ENCODE data around the gene FAM107B. TPM values are rescaled to one million over a fixed set of nuclear protein-coding genes. Genes with fewer than 3 reads are reported as not detected.

FAM107B gene
- total RNA-seq, 1 donor from 2014 or later, result 40.7 TPM

DNA sequence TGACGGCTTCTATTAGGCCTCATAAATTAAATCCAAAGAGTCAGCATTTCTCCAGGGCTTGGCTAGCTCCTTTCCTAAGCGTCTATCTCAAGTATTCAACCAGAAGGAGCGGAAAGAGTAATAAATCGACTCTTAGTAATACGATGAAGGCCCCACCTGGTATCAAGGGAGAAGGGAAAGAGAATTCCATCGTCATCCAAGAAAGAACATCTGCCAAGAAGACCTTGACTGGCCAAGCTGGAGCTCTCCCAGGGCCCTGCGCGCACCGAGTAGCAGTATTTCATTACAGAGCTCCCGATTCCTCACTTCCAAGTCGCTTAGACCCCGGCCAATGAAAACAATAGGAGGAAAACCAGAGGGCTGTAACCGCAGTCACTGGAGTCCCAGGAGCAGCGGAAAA is 266.0 kb downstream of the FAM107B start:
- no peak overlapping the region for H3K27ac Mint-ChIP-seq (ENCODE audit: unreplicated experiment)
- H3K36me3 Mint-ChIP-seq (ENCODE audit: unreplicated experiment), result peaks cover 26% of the 10 kb centered on the region
- DNase-seq (ENCODE audit: extremely low spot score, unreplicated experiment), result no peak
- H3K9me3 Mint-ChIP-seq (ENCODE audit: unreplicated experiment), result peaks cover 4% of the 10 kb centered on the region
- TF ChIP-seq, protein P1, sequence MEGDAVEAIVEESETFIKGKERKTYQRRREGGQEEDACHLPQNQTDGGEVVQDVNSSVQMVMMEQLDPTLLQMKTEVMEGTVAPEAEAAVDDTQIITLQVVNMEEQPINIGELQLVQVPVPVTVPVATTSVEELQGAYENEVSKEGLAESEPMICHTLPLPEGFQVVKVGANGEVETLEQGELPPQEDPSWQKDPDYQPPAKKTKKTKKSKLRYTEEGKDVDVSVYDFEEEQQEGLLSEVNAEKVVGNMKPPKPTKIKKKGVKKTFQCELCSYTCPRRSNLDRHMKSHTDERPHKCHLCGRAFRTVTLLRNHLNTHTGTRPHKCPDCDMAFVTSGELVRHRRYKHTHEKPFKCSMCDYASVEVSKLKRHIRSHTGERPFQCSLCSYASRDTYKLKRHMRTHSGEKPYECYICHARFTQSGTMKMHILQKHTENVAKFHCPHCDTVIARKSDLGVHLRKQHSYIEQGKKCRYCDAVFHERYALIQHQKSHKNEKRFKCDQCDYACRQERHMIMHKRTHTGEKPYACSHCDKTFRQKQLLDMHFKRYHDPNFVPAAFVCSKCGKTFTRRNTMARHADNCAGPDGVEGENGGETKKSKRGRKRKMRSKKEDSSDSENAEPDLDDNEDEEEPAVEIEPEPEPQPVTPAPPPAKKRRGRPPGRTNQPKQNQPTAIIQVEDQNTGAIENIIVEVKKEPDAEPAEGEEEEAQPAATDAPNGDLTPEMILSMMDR (IDR thresholded peaks at IDR 0.05), result no peak
- no peak overlapping the region for H3K4me3 Mint-ChIP-seq (ENCODE audit: unreplicated experiment)
- H3K4me1 Mint-ChIP-seq (ENCODE audit: unreplicated experiment), result no peaks in the 10 kb centered on the region
- H3K27me3 Mint-ChIP-seq (ENCODE audit: unreplicated experiment), result no peaks in the 10 kb centered on the region

DNA sequence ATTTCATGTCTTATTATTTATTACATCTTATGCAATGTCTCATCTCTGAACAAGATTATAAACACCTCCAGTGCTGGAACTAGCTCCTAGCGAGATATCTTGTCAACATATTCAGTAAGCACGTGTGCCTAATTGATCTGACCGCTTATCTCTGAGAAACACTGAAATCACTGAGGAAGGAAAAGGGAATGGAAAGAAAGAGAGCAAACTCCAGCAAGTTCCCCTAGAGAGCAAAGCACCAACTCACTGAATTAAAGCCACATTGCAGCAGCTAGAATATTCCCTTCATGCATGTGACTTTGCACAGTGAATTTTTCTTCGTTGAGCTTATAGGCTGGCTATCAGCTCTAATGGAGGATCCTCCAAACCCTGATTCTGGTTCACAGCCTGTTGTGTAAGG is 266.9 kb downstream of the FAM107B start:
- H3K4me1 Mint-ChIP-seq (ENCODE audit: unreplicated experiment), result no peaks in the 10 kb centered on the region
- H3K27ac Mint-ChIP-seq (ENCODE audit: unreplicated experiment), result no peak overlapping the region
- H3K4me3 Mint-ChIP-seq (ENCODE audit: unreplicated experiment), result no peak overlapping the region
- peaks cover 26% of the 10 kb centered on the region for H3K36me3 Mint-ChIP-seq (ENCODE audit: unreplicated experiment)
- DNase-seq (ENCODE audit: extremely low spot score, unreplicated experiment), result no peak
- TF ChIP-seq, protein P1 (IDR thresholded peaks at IDR 0.05), result no peak
- H3K27me3 Mint-ChIP-seq (ENCODE audit: unreplicated experiment), result no peaks in the 10 kb centered on the region
- peaks cover 4% of the 10 kb centered on the region for H3K9me3 Mint-ChIP-seq (ENCODE audit: unreplicated experiment)

DNA sequence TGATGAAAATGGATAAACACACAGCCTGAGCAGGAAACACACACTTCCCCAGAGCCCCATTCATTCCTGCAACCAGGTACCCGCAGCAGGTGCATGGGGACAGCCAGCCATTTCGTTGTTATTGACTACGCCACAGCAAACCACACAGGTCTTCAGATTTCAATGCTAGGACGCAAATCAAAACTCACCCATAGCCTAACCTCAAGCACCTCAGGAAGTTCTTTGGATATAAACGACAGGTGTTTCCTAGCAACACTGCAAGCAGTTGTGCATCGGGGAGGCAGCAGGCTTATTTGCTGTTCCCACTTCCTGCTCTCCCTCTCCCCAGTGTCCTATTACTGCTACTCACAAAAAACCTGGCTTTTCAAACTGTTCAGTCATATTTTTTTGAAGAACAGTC is 267.5 kb downstream of the FAM107B start:
- Mint-ChIP-seq H3K27me3 (ENCODE audit: unreplicated experiment) (no peaks in the 10 kb centered on the region), H3K4me1 (ENCODE audit: unreplicated experiment) (peaks cover under 1% of the 10 kb centered on the region), H3K4me3 (ENCODE audit: unreplicated experiment) (no peak overlapping the region), H3K27ac (ENCODE audit: unreplicated experiment) (no peak overlapping the region), H3K36me3 (ENCODE audit: unreplicated experiment) (peaks cover 24% of the 10 kb centered on the region), H3K9me3 (ENCODE audit: unreplicated experiment) (peaks cover 4% of the 10 kb centered on the region)
- DNase-seq (ENCODE audit: extremely low spot score, unreplicated experiment), result no peak
- TF ChIP-seq, protein P1 (IDR thresholded peaks at IDR 0.05), result no peak

DNA sequence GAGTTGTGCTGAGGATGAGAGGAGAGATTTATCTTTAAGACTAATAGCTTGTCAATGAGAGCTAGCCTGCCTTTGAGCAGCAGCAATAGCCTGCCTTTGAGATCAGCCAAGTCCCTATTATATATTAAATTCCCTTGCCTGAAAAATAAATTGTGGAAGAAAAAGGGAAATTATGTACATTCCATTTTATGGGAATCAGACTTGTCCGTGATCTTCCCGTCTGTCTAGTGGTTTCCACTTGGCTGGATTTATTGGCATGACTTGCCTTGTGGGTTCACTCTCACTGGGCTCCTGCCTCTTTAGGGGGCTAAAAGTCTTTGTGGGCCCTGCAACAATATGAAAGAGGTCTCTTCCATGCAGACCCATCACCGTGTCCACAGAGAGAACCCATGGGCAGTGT is 272.3 kb downstream of the FAM107B start:
- Mint-ChIP-seq H3K9me3 (ENCODE audit: unreplicated experiment) (no peaks in the 10 kb centered on the region), H3K4me1 (ENCODE audit: unreplicated experiment) (peaks cover 7% of the 10 kb centered on the region), H3K27ac (ENCODE audit: unreplicated experiment) (no peak overlapping the region), H3K36me3 (ENCODE audit: unreplicated experiment) (peaks cover 4% of the 10 kb centered on the region), H3K4me3 (ENCODE audit: unreplicated experiment) (no peak overlapping the region), H3K27me3 (ENCODE audit: unreplicated experiment) (no peaks in the 10 kb centered on the region)
- DNase-seq (ENCODE audit: extremely low spot score, unreplicated experiment), result no peak
- TF ChIP-seq, protein P1 (IDR thresholded peaks at IDR 0.05), result no peak

DNA sequence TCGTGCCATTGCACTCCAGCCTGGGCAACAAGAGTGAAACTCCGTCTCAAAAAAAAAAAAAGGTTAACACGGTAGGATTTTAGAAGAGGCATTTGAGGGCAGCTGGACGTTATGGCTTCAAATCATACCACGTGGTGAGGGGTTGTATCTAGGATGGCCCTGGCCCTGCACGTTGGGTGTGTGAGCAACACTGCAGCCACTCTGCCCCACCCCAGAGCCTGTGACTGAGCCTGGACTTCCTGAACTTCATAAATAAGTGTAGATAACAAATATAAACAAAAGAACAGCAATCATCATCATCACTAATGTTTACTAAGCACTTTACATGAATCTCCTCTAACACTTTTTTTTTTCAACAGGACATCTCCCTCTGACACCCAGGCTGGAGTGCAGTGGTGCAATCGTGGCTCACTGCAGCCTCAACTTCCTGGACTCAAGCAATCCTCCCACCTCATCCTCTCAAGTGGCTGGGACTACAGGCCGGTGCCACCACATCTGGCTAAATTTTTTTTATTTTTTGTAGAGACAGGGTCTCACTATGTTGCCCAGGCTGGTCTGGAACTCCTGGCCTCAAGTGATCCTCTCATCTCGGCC is 274.4 kb downstream of the FAM107B start:
- H3K9me3 Mint-ChIP-seq (ENCODE audit: unreplicated experiment), result no peaks in the 10 kb centered on the region
- no peak for DNase-seq (ENCODE audit: extremely low spot score, unreplicated experiment)
- H3K4me3 Mint-ChIP-seq (ENCODE audit: unreplicated experiment), result no peak overlapping the region
- no peaks in the 10 kb centered on the region for H3K27me3 Mint-ChIP-seq (ENCODE audit: unreplicated experiment)
- H3K4me1 Mint-ChIP-seq (ENCODE audit: unreplicated experiment), result peaks cover 10% of the 10 kb centered on the region
- TF ChIP-seq, protein P1 (IDR thresholded peaks at IDR 0.05), result no peak
- no peak overlapping the region for H3K27ac Mint-ChIP-seq (ENCODE audit: unreplicated experiment)
- H3K36me3 Mint-ChIP-seq (ENCODE audit: unreplicated experiment), result no peaks in the 10 kb centered on the region
